CMK (cell line): ENCODE results near the gene NR0B1.

Experiments used
- DNase-seq: peaks from one replicate; pipeline ENCODE4 v3.0.0-alpha.2; 2010; ENCODE audit warnings: low read depth

Gene NR0B1

GRCh38 chrX:30270639-30271038, 38.6 kb downstream of the NR0B1 start:
- DNase-seq = no peak

- no peak for DNase-seq
These were observed 46.4 kb downstream of the NR0B1 start for GRCh38 chrX:30262763-30263162.

- no peak for DNase-seq
These were observed 48.2 kb downstream of the NR0B1 start for GRCh38 chrX:30261012-30261411.

GRCh38 chrX:30259927-30260326, 49.3 kb downstream of the NR0B1 start:
- DNase-seq = no peak
